GM12878 (cell line): ENCODE measurements around the gene TMEM163.

Source experiments
- ETV6 ChIP-seq, 2 experiments: fragments of 450-650 bp in 1 of 2; IDR thresholded peaks in 1 of 2; conservative IDR thresholded peaks in 1 of 2; 2 replicates each; pipeline ENCODE4 v1.6.1; 2014; ENCODE audit warnings: antibody characterized with exemption in 1 of 2, borderline replicate concordance in 1 of 2, low read depth in 1 of 2, mild to moderate bottlenecking in 1 of 2, moderate library complexity in 1 of 2
- NBN ChIP-seq: fragments of 450-650 bp; IDR thresholded peaks from 2 replicates; pipeline ENCODE4 v1.6.1; 2016
- TF ChIP-seq, protein P1 (sequence below): fragments of 450-650 bp; conservative IDR thresholded peaks from 2 replicates; pipeline ENCODE4 v1.6.1; 2017; ENCODE audit warnings: mild to moderate bottlenecking, moderate library complexity
- TF ChIP-seq, protein P2 (sequence below), 3 experiments: IDR thresholded peaks in 2 of 3; conservative IDR thresholded peaks in 1 of 3; 2 replicates each; pipeline ENCODE4 v1.5.1; 2011; ENCODE audit warnings: low read depth in 3 of 3, low read length in 3 of 3, mild to moderate bottlenecking in 3 of 3, control low read depth in 2 of 3, moderate library complexity in 2 of 3, inconsistent platforms in 1 of 3, mixed read lengths in 1 of 3; ENCODE audit not compliant: control insufficient read depth in 2 of 3, insufficient read depth in 1 of 3; ENCODE audit errors: extremely low read depth in 1 of 3

GRCh38 chr2:134436706-134437105 is 282.1 kb downstream of the TMEM163 start:
- TF ChIP-seq NBN (no peak), ETV6 (conservative IDR thresholded peaks at IDR 0.05 in 1 of 2, IDR thresholded peaks at IDR 0.05 in 1 of 2; ENCODE audit: borderline replicate concordance in 1 of 2, low read depth in 1 of 2) (no peak)
- TF ChIP-seq, protein P1, sequence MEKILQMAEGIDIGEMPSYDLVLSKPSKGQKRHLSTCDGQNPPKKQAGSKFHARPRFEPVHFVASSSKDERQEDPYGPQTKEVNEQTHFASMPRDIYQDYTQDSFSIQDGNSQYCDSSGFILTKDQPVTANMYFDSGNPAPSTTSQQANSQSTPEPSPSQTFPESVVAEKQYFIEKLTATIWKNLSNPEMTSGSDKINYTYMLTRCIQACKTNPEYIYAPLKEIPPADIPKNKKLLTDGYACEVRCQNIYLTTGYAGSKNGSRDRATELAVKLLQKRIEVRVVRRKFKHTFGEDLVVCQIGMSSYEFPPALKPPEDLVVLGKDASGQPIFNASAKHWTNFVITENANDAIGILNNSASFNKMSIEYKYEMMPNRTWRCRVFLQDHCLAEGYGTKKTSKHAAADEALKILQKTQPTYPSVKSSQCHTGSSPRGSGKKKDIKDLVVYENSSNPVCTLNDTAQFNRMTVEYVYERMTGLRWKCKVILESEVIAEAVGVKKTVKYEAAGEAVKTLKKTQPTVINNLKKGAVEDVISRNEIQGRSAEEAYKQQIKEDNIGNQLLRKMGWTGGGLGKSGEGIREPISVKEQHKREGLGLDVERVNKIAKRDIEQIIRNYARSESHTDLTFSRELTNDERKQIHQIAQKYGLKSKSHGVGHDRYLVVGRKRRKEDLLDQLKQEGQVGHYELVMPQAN = no peak
- TF ChIP-seq, protein P2, sequence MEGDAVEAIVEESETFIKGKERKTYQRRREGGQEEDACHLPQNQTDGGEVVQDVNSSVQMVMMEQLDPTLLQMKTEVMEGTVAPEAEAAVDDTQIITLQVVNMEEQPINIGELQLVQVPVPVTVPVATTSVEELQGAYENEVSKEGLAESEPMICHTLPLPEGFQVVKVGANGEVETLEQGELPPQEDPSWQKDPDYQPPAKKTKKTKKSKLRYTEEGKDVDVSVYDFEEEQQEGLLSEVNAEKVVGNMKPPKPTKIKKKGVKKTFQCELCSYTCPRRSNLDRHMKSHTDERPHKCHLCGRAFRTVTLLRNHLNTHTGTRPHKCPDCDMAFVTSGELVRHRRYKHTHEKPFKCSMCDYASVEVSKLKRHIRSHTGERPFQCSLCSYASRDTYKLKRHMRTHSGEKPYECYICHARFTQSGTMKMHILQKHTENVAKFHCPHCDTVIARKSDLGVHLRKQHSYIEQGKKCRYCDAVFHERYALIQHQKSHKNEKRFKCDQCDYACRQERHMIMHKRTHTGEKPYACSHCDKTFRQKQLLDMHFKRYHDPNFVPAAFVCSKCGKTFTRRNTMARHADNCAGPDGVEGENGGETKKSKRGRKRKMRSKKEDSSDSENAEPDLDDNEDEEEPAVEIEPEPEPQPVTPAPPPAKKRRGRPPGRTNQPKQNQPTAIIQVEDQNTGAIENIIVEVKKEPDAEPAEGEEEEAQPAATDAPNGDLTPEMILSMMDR (IDR thresholded peaks at IDR 0.05 in 2 of 3, conservative IDR thresholded peaks at IDR 0.05 in 1 of 3; ENCODE audit: control insufficient read depth in 2 of 3, extremely low read depth in 1 of 3, insufficient read depth in 1 of 3, low read depth in 3 of 3, low read length in 3 of 3) = no peak
